ENCODE results near the gene ASIC2. TPM values are rescaled to one million over a fixed set of nuclear protein-coding genes. Genes with fewer than 3 reads are reported as not detected.

ASIC2 gene
- total RNA-seq, 2 experiments from 2014 or later, result not detected

- ChIA-PET POLR2A (no interaction called here), CTCF (no interaction called here)
- Mint-ChIP-seq H3K27me3 (peaks cover 16% of the 10 kb centered on the region), H3K4me3 (no peak overlapping the region), H3K4me1 (ENCODE audit: low read depth) (no peaks in the 10 kb centered on the region), H3K27ac (no peak overlapping the region), H3K9me3 (no peaks in the 10 kb centered on the region), H3K36me3 (ENCODE audit: low read depth) (no peaks in the 10 kb centered on the region)
- DNase-seq (no peak), ATAC-seq (no peak)
- intact Hi-C loops (cut with micrococcal nuclease), result no loop called here
- TF ChIP-seq CTCF (IDR thresholded peaks at IDR 0.05), result no peak
Observed at GRCh38 chr17:33266116-33266515, 27.0 kb downstream of the ASIC2 start.

GRCh38 chr17:33263396-33263795 is 29.7 kb downstream of the ASIC2 start:
- no peak for DNase-seq
- ChIA-PET CTCF (no interaction called here), POLR2A (no interaction called here)
- no peak for ATAC-seq
- Mint-ChIP-seq H3K27me3 (peaks cover 17% of the 10 kb centered on the region), H3K4me3 (no peak overlapping the region), H3K27ac (no peak overlapping the region), H3K4me1 (ENCODE audit: low read depth) (no peaks in the 10 kb centered on the region), H3K36me3 (ENCODE audit: low read depth) (no peaks in the 10 kb centered on the region), H3K9me3 (no peaks in the 10 kb centered on the region)
- TF ChIP-seq CTCF (IDR thresholded peaks at IDR 0.05), result no peak
- intact Hi-C loops (cut with micrococcal nuclease), result no loop called here

GRCh38 chr17:33262266-33263123 is 30.6 kb downstream of the ASIC2 start:
- DNase-seq, result no peak
- no peak overlapping the region for H3K27ac Mint-ChIP-seq
- H3K9me3 Mint-ChIP-seq, result no peaks in the 10 kb centered on the region
- no peaks in the 10 kb centered on the region for H3K36me3 Mint-ChIP-seq (ENCODE audit: low read depth)
- POLR2A ChIA-PET, result no interaction called here
- peaks cover 15% of the 10 kb centered on the region for H3K27me3 Mint-ChIP-seq
- ATAC-seq, result no peak
- H3K4me3 Mint-ChIP-seq, result no peak overlapping the region
- no peaks in the 10 kb centered on the region for H3K4me1 Mint-ChIP-seq (ENCODE audit: low read depth)
- CTCF ChIA-PET, result no interaction called here
- no peak for TF ChIP-seq CTCF (IDR thresholded peaks at IDR 0.05)
- intact Hi-C loops (cut with micrococcal nuclease), result no loop called here

- DNase-seq, result no peak
- Mint-ChIP-seq H3K27ac (no peak overlapping the region), H3K4me3 (no peak overlapping the region), H3K4me1 (ENCODE audit: low read depth) (no peaks in the 10 kb centered on the region), H3K36me3 (ENCODE audit: low read depth) (no peaks in the 10 kb centered on the region), H3K9me3 (no peaks in the 10 kb centered on the region), H3K27me3 (peaks cover 15% of the 10 kb centered on the region)
- ATAC-seq, result no peak
- CTCF ChIA-PET, result no interaction called here
- intact Hi-C loops (cut with micrococcal nuclease), result no loop called here
- POLR2A ChIA-PET, result no interaction called here
- no peak for TF ChIP-seq CTCF (IDR thresholded peaks at IDR 0.05)
Observed at GRCh38 chr17:33261820-33262219, 31.3 kb downstream of the ASIC2 start.

- DNase-seq, result no peak
- ATAC-seq, result peak; percentile 39
- no peak overlapping the region for H3K27ac Mint-ChIP-seq
- no peaks in the 10 kb centered on the region for H3K36me3 Mint-ChIP-seq (ENCODE audit: low read depth)
- POLR2A ChIA-PET, result no interaction called here
- H3K9me3 Mint-ChIP-seq, result no peaks in the 10 kb centered on the region
- intact Hi-C loops (cut with micrococcal nuclease), result no loop called here
- TF ChIP-seq CTCF (IDR thresholded peaks at IDR 0.05), result no peak
- CTCF ChIA-PET, result no interaction called here
- H3K4me3 Mint-ChIP-seq, result no peak overlapping the region
- no peaks in the 10 kb centered on the region for H3K4me1 Mint-ChIP-seq (ENCODE audit: low read depth)
- peaks cover 10% of the 10 kb centered on the region for H3K27me3 Mint-ChIP-seq
Observed at GRCh38 chr17:33260638-33261037, 32.5 kb downstream of the ASIC2 start.

Measured in activated CD8-positive, alpha-beta T cell treated with anti-CD3 and anti-CD28 coated beads for 36 hours (primary cell).